Thymus (tissue), 11 donors: ENCODE results near the gene SLC35G4. TPM values are rescaled to one million over a fixed set of nuclear protein-coding genes. Genes with fewer than 3 reads are reported as not detected.
"Not testable (repeated sequence)": the region's sequence is repeated elsewhere in the genome, so short reads cannot be mapped to it uniquely, and the experiment has no call there.

ENCODE experiments used
- DNase-seq, 9 donors: peaks; one replicate each; pipeline ENCODE4 v3.0.0-alpha.2; 2013; ENCODE audit warnings: low spot score in 9 of 9, low read depth in 6 of 9, missing footprints in 1 of 9
- H3K27ac ChIP-seq, 2 donors: one replicate each; pipeline ENCODE4 v1.5.1; 2013; ENCODE audit warnings: control low read depth in 1 of 2, low read depth in 1 of 2, low read length in 1 of 2, mild to moderate bottlenecking in 1 of 2, moderate library complexity in 1 of 2
- H3K27me3 ChIP-seq, 2 donors: one replicate each; pipeline ENCODE4 v1.5.1; 2013; ENCODE audit warnings: low read length in 1 of 2; ENCODE audit not compliant: control insufficient read depth in 2 of 2, insufficient read depth in 1 of 2
- H3K36me3 ChIP-seq, 2 donors: one replicate each; pipeline ENCODE4 v1.5.1; 2013; ENCODE audit warnings: low read length in 1 of 2, mild to moderate bottlenecking in 1 of 2, moderate library complexity in 1 of 2; ENCODE audit not compliant: control insufficient read depth in 2 of 2, insufficient read depth in 2 of 2
- H3K4me1 ChIP-seq, 2 donors: one replicate each; pipeline ENCODE4 v1.5.1; 2013; ENCODE audit warnings: low read length in 2 of 2; ENCODE audit not compliant: control insufficient read depth in 2 of 2, insufficient read depth in 2 of 2
- H3K4me3 ChIP-seq, 2 donors: one replicate each; pipeline ENCODE4 v1.5.1; 2013; ENCODE audit warnings: low read length in 2 of 2, control low read depth in 1 of 2, mild to moderate bottlenecking in 1 of 2
- H3K9me3 ChIP-seq, 2 donors: one replicate each; pipeline ENCODE4 v1.5.1; 2013; ENCODE audit warnings: low read length in 1 of 2, mild to moderate bottlenecking in 1 of 2; ENCODE audit not compliant: control insufficient read depth in 2 of 2, insufficient read depth in 1 of 2
- WGBS: extraction: QIAGEN DNeasy Blood & Tissue Kit; methylation state at CpG from one replicate; pipeline ENCODE4 v1.1.7; 2013; 5-methylcytosine and 5-hydroxymethylcytosine counted together
- polyA plus RNA-seq: library from polyadenylated mRNA; stranded (reverse); fragments of 200-250 nt; gene quantifications from one replicate; pipeline ENCODE4 v1.2.3, GENCODE V29; 2013
- total RNA-seq: library from RNA; stranded (reverse); fragments of 120-200 nt; gene quantifications from one replicate; pipeline ENCODE4 v1.2.4, GENCODE V29; 2013
- donor health status: healthy.

SLC35G4 gene
- total and polyA plus RNA-seq, 2 donors: 0.05 TPM; not detected in 1

DNA sequence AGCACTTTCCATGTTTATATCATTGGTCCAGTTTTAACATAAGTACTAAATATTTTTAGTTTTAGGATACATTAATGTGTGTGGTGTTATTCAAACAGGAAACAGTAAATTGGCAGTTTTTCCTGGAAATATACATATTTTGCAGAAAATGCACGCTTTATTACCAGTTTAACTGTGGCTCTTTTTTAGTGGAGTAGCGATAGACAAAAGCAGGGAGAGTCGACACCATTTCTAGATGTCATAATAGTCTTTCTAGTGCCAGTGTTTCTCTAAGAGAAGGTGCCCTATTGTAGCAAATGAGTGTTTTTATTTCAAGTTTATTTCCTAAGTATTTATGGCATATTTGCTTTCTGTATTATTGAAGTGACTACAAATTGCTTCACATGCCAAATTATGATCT lies 9.1 kb upstream of the SLC35G4 start:
- DNase-seq: no peak
- Histone ChIP-seq H3K27me3 (no peaks in the 10 kb centered on the region), H3K4me3 (no peak overlapping the region), H3K4me1 (no peaks in the 10 kb centered on the region), H3K27ac (no peak overlapping the region), H3K9me3 (no peaks in the 10 kb centered on the region), H3K36me3 (no peaks in the 10 kb centered on the region)
- 87% methylated on average over 3 of the region's 3 CpGs for WGBS

DNA sequence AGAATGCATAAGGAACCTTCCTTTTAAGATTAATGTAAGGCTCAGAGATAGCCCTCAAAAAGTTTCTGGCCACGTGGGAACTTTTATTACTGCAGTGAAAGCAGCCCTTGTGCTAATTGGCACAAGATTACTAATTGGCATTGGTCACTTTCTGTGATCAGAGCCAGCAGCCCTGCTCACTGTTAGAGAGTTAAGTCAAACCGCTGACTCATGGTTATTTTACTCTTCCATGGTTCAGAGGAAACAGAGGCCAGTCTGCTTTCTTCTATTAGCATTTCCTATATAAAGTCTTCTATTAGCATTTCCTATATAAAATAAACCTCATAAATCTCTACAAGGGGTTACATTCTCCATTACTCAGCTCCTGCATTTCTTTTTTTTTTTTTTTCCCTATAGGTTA lies 1.5 kb upstream of the SLC35G4 start:
- no peak overlapping the region for H3K4me3 ChIP-seq
- DNase-seq: no peak
- H3K4me1 ChIP-seq: no peaks in the 10 kb centered on the region
- no peaks in the 10 kb centered on the region for H3K36me3 ChIP-seq
- 30% methylated on average over 2 of the region's 2 CpGs for whole genome bisulfite sequencing
- no peak overlapping the region for H3K27ac ChIP-seq
- peaks cover 0 to under 1% of the 10 kb centered on the region in 2 donors for H3K9me3 ChIP-seq
- no peaks in the 10 kb centered on the region for H3K27me3 ChIP-seq

DNA sequence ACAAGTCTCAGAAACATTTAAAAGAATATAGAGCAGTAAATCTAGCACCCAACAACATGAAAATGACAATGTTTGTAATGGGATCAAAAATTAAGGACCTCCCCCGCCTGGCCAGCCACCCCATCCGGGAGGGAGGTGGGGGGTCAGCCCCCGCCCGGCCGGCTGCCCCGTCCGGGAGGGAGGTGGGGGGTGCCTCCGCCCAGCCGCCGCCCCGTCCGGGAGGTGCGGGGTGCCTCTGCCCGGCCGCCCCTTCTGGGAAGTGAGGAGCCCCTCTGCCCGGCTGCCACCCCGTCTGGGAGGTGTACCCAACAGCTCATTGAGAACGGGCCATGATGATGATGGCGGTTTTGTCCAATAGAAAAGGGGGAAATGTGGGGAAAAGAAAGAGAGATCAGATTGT lies 778 bp upstream of the SLC35G4 start:
- not testable (repeated sequence) for DNase-seq, H3K4me1 ChIP-seq, H3K9me3 ChIP-seq, H3K4me3 ChIP-seq, H3K27ac ChIP-seq, H3K36me3 ChIP-seq, H3K27me3 ChIP-seq
- WGBS: 85% methylated on average over 7 of the region's 19 CpGs

DNA sequence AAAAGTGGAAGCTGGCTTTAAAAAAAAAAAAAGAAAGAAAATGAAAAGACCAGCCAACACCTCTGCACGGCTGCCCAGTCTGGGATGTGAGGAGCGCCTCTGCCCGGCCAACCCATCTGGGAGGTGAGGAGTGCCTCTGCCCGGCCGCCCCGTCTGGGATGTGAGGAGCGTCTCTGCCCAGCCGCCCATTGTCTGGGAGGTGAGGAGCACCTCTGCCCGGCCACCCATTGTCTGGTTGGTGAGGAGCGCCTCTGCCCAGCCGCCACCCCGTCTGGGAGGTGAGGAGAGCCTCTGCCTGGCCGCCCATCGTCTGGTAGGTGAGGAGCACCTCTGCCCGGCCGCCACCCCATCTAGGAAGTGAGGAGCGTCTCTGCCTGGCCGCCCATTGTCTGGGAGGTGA lies 3.7 kb downstream of the SLC35G4 start:
- H3K4me3 ChIP-seq, DNase-seq, H3K4me1 ChIP-seq, H3K36me3 ChIP-seq, H3K27ac ChIP-seq, H3K27me3 ChIP-seq: not testable (repeated sequence)
- H3K9me3 ChIP-seq: peaks cover 0 to 11% of the 10 kb centered on the region in 2 donors
- 95% methylated on average over 18 of the region's 18 CpGs for WGBS

DNA sequence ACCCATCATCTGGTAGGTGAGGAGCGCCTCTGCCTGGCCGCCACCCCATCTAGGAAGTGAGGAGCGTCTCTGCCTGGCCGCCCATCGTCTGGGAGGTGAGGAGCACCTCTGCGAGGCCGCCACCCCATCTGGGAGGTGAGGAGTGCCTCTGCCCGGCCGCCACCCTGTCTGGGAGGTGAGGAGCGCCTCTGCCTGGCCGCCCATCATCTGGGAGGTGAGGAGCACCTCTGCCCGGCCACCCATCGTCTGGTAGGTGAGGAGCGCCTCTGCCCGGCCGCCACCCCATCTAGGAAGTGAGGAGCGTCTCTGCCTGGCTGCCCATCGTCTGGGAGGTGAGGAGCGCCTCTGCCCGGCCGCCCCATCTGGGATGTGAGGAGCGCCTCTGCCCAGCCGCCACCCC lies 4.2 kb downstream of the SLC35G4 start:
- H3K36me3 ChIP-seq, H3K4me3 ChIP-seq, H3K27ac ChIP-seq, H3K27me3 ChIP-seq, DNase-seq, H3K4me1 ChIP-seq: not testable (repeated sequence)
- H3K9me3 ChIP-seq: peaks cover 0 to 11% of the 10 kb centered on the region in 2 donors
- WGBS: 90% methylated on average over 23 of the region's 23 CpGs

DNA sequence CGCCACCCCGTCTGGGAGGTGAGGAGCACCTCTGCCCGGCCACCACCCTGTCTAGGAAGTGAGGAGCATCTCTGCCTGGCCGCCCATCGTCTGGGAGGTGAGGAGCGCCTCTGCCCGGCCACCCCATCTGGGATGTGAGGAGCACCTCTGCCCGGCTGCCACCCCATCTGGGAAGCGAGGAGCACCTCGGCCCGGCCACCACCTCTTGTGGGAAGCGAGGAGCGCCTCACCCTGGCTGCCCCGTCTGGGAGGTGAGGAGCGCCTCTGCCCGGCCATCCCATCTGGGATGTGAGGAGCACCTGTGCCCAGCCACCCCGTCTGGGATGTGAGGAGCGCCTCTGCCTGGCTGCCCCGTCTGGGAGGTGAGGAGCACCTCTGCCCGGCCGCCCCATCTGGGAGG lies 4.6 kb downstream of the SLC35G4 start:
- not testable (repeated sequence) for H3K27ac ChIP-seq, H3K4me1 ChIP-seq, H3K4me3 ChIP-seq, H3K27me3 ChIP-seq, DNase-seq, H3K36me3 ChIP-seq
- peaks cover 0 to 11% of the 10 kb centered on the region in 2 donors for H3K9me3 ChIP-seq
- 86% methylated on average over 21 of the region's 21 CpGs for WGBS

DNA sequence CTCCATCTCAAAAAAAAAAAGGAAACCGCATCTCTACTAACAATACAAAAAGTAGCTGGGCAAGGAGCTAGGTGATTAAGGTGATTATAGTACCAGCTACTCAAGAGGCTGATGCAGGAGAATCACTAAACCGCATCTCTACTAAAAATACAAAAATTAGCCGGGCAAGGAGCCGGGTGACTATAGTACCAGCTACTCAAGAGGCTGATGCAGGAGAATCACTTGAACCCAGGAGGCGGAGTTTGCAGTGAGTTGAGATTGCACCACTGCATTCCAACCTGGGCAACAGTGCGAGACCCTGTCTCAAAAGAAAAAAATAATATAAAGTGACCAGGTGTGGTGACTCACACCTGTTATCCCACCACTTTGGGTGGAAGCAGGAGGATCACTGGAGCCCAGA lies 5.6 kb downstream of the SLC35G4 start:
- not testable (repeated sequence) for H3K36me3 ChIP-seq, H3K4me3 ChIP-seq, H3K27ac ChIP-seq, DNase-seq, H3K27me3 ChIP-seq, H3K4me1 ChIP-seq
- H3K9me3 ChIP-seq: peaks cover 0 to 11% of the 10 kb centered on the region in 2 donors
- WGBS: 91% methylated on average over 6 of the region's 6 CpGs

DNA sequence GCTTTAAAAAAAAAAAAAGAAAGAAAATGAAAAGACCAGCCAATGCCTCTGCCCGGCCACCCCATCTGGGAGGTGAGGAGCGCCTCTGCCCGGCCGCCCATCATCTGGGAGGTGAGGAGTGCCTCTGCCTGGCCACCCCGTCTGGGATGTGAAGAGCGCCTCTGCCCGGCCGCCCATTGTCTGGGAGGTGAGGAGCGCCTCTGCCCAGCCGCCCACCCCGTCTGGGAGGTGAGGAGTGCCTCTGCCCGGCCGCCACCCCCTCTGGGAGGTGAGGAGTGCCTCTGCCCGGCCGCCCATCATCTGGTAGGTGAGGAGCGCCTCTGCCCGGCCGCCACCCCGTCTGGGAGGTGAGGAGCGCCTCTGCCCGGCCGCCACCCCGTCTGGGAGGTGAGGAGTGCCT lies 37.9 kb downstream of the SLC35G4 start:
- not testable (repeated sequence) for H3K4me1 ChIP-seq, H3K36me3 ChIP-seq, H3K4me3 ChIP-seq, DNase-seq, H3K27me3 ChIP-seq, H3K9me3 ChIP-seq, H3K27ac ChIP-seq
- 96% methylated on average over 23 of the region's 23 CpGs for WGBS

DNA sequence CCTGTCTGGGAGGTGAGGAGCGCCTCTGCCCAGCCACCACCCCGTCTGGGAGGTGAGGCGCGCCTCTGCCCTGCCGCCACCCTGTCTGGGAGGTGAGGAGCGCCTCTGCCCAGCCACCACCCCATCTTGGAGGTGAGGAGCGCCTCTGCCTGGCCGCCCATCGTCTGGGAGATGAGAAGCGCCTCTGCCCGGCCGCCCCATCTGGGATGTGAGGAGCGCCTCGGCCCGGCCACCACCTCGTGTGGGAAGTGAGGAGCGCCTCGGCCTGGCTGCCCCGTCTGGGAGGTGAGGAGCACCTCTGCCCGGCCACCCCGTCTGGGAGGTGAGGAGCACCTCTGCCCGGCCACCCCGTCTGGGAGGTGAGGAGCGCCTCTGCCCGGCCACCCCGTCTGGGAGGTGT lies 38.4 kb downstream of the SLC35G4 start:
- DNase-seq, H3K27ac ChIP-seq, H3K4me1 ChIP-seq, H3K4me3 ChIP-seq, H3K9me3 ChIP-seq, H3K27me3 ChIP-seq, H3K36me3 ChIP-seq: not testable (repeated sequence)
- WGBS: 98% methylated on average over 26 of the region's 26 CpGs

DNA sequence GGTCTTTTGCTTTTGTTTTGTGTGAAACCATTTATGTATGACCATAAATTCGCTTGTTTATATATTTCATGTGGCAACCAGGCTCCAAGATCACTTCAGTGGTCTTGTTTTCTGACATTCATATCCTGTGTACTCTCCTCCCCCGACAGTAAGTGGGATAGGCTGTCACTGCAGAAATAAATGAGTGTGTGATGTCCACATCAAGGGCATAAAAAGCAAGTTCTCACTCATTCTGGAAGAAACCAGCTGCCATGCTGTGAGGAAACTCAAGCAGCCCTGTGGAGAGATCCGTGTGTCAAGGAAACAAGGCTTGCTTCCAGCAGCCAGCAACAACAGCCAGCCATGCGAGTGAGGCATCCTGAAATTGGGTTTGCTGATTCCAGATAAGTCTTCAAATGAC lies 40.4 kb downstream of the SLC35G4 start:
- no peak for DNase-seq
- Histone ChIP-seq H3K4me1 (peaks cover 0 to under 1% of the 10 kb centered on the region in 2 donors), H3K4me3 (no peak overlapping the region), H3K27ac (no peak overlapping the region), H3K36me3 (no peaks in the 10 kb centered on the region), H3K27me3 (peaks cover 2 to 16% of the 10 kb centered on the region in 2 donors), H3K9me3 (peaks cover 0 to 9% of the 10 kb centered on the region in 2 donors)
- WGBS: 87% methylated on average over 4 of the region's 4 CpGs
